ENCODE measurements around the gene RBM43.
"Not testable (repeated sequence)": the region's sequence is repeated elsewhere in the genome, so short reads cannot be mapped to it uniquely, and the experiment has no call there.

The RBM43 gene

DNA sequence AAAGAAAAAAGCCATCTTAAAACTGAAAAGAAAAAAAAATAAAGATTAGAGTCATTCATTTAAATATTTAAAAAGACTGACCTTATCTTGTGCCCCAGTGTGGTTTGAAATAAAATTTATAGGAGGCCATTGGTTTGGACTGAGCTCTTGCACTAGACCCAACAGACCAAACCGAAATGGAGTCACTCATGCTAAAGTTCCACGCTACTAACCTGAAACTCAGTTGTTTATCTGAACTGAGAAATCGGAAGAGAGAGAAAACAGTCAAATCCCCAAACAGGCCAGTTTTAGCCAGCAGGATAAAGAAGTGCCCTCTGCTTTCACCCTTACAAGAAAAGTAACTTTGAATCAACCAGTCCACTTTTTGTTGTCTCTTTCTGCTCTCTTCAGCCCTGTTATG lies 18.2 kb downstream of the RBM43 start:
- H3K9me3 ChIP-seq (ENCODE audit: control insufficient read depth, low read length): peaks cover under 1% of the 10 kb centered on the region
- no peak overlapping the region for H3K9ac ChIP-seq (ENCODE audit: low read length)
- H3K4me3 ChIP-seq (ENCODE audit: low read length): no peak overlapping the region
- DNase-seq (ENCODE audit: low read depth): no peak
- peaks cover 3% of the 10 kb centered on the region for H3K36me3 ChIP-seq (ENCODE audit: control insufficient read depth, insufficient read depth, low read length, severe bottlenecking)
- no peaks in the 10 kb centered on the region for H3K27me3 ChIP-seq (replicated peaks; ENCODE audit: control insufficient read depth, insufficient read depth, low read length)
- peaks cover 6% of the 10 kb centered on the region for H3K4me1 ChIP-seq (ENCODE audit: control insufficient read depth, insufficient read depth, low read length)

DNA sequence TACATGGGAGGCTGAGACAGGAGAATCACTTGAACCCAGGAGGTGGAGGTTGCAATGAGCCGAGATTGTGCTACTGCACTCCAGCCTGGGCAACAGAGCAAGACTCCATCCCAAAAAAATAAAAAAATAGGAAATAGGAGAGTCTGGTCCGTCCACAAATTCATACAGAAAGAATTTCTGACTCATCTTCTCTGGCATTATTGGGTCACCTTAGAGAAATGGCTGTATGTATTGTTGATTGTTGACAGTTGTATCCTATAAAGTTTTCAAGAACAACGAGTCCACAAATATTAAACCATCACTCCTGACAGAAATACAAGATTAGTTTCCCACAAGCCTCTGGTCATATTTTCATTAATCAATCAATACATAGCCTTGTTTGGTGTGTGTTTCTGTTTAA lies 20.4 kb downstream of the RBM43 start:
- Histone ChIP-seq H3K4me3 (ENCODE audit: low read length) (no peak overlapping the region), H3K27me3 (replicated peaks; ENCODE audit: control insufficient read depth, insufficient read depth, low read length) (no peaks in the 10 kb centered on the region), H3K36me3 (ENCODE audit: control insufficient read depth, insufficient read depth, low read length, severe bottlenecking) (no peaks in the 10 kb centered on the region), H3K4me1 (ENCODE audit: control insufficient read depth, insufficient read depth, low read length) (peaks cover 17% of the 10 kb centered on the region), H3K9ac (ENCODE audit: low read length) (no peak overlapping the region), H3K9me3 (ENCODE audit: control insufficient read depth, low read length) (no peaks in the 10 kb centered on the region)
- DNase-seq (ENCODE audit: low read depth): peak; percentile 29

DNA sequence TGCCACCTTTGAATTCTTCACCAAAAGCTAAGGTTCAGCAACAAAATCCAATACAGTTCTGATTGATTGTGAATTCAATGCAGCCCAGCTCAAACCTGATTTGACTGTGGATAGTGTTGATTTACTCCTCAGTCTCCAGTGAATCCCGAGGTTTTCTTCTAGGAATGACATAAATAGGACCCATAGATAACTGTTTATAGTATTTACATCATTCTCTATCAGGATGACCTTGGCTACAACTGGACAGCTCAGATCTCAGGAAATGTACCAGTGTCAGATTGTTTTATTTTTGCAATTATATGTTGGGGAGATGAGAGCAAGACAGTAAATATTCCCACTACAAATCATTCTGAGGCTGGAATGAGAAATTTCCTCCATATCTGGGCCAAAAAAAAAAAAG lies 21.2 kb downstream of the RBM43 start:
- H3K36me3 ChIP-seq (ENCODE audit: control insufficient read depth, insufficient read depth, low read length, severe bottlenecking): no peaks in the 10 kb centered on the region
- no peaks in the 10 kb centered on the region for H3K9me3 ChIP-seq (ENCODE audit: control insufficient read depth, low read length)
- H3K4me3 ChIP-seq (ENCODE audit: low read length): no peak overlapping the region

DNA sequence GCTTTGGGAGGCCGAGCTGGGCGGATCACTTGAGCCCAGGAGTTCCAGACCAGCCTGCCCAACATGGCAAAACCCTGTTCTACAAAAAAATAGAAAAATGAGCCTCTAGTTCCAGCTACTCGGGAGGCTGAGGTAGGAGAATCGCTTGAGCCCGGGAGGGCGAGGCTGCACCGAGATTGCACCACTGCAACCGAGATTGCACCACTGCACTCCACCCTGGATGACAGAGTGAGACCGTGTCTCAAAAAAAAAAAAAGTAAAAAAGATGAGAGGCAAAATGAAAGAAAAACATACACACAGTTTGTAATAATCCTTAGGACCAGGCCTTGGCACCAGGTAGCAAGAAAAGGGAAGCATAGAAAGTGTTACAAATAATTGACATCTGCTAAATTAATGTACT lies 22.0 kb downstream of the RBM43 start:
- Histone ChIP-seq H3K9me3 (ENCODE audit: control insufficient read depth, low read length) (no peaks in the 10 kb centered on the region), H3K4me3 (ENCODE audit: low read length) (no peak overlapping the region), H3K4me1 (ENCODE audit: control insufficient read depth, insufficient read depth, low read length) (peaks cover 17% of the 10 kb centered on the region), H3K36me3 (ENCODE audit: control insufficient read depth, insufficient read depth, low read length, severe bottlenecking) (no peaks in the 10 kb centered on the region), H3K27me3 (replicated peaks; ENCODE audit: control insufficient read depth, insufficient read depth, low read length) (no peaks in the 10 kb centered on the region), H3K9ac (ENCODE audit: low read length) (no peak overlapping the region)
- no peak for DNase-seq (ENCODE audit: low read depth)

More for the DNA sequence above, 21.2 kb downstream of the RBM43 start:
- DNase-seq (ENCODE audit: low read depth): no peak
- Histone ChIP-seq H3K4me1 (ENCODE audit: control insufficient read depth, insufficient read depth, low read length) (peaks cover 17% of the 10 kb centered on the region), H3K27me3 (replicated peaks; ENCODE audit: control insufficient read depth, insufficient read depth, low read length) (no peaks in the 10 kb centered on the region), H3K9ac (ENCODE audit: low read length) (no peak overlapping the region)

DNA sequence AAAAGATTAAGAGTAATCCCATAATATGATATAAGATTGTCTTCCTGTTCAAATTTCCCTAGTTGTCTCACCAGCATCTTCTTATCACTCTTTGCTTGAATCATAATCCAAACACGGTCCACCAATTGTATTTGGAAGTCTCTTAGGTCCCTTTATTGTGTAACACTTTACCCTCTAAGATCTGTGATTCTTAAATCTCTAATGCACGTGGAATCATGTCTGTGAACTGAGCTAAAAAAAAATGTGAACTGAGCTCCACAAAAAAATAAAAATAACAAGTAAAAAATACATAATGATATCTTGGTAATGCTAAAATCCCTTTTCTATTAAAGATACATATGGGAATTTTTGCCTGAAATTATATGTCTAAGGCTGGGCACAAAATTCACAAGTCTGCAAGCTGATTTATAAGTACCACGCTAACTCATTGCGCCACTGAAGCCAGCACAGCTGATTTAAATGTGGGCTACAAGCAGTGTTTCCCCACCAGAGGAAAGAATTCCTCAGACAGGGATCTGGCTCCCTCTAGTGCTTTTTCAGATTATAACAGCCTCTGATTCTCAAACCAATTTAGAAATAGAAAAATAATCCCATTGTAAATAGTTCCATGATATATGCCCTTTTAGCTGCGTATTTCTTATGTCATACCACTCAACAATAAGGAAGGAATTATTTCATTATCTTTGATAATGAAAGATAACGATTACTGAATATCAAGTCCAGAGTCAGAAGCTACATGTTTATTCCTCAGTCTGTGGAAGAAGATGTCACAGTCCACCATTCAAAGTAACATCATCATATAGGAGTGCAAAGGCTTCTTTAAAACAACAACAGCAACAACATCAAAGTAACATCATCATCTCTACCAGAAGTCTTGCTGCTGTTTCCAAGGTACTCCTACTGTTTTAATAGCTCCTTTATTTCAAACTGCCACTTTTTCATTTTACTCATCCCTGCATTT lies 22.9 kb downstream of the RBM43 start:
- H3K36me3 ChIP-seq (ENCODE audit: control insufficient read depth, insufficient read depth, low read length, severe bottlenecking): no peaks in the 10 kb centered on the region
- peak overlapping the region; percentile 57 for H3K9ac ChIP-seq (ENCODE audit: low read length)
- no peaks in the 10 kb centered on the region for H3K27me3 ChIP-seq (replicated peaks; ENCODE audit: control insufficient read depth, insufficient read depth, low read length)
- H3K9me3 ChIP-seq (ENCODE audit: control insufficient read depth, low read length): no peaks in the 10 kb centered on the region
- H3K4me1 ChIP-seq (ENCODE audit: control insufficient read depth, insufficient read depth, low read length): peaks cover 17% of the 10 kb centered on the region
- peak; percentile 95 for DNase-seq (ENCODE audit: low read depth)
- peak overlapping the region; percentile 40 for H3K4me3 ChIP-seq (ENCODE audit: low read length)

DNA sequence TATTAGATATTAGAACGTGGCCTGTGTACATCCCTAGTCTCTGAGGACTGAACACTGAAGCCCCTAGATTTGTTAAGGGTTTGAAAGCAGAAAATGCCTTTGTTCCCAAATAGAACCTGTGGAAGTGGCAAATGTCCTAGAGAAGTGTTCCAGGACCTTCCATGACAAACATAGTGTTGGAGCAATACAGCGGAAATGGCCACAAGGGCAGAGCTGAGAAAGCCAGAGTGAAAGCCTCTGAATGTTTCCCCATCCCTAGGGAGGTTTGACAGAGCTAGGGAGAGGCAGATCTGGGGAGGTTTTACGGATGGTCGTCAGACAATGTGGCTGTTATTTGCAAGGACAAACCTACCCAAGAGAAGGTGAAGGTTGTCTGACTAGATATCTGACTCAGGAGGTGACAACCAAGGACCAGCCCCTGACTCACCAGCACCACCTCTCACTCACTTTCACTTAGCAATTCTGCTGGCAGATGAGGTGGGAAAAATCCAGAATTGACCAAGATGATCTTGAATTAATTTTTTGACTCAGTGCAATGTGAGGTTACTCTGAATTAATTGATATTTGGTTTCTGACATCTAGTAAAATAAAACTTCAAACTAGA lies 24.1 kb downstream of the RBM43 start:
- Histone ChIP-seq H3K36me3 (ENCODE audit: control insufficient read depth, insufficient read depth, low read length, severe bottlenecking) (no peaks in the 10 kb centered on the region), H3K9ac (ENCODE audit: low read length) (no peak overlapping the region), H3K4me3 (ENCODE audit: low read length) (no peak overlapping the region), H3K9me3 (ENCODE audit: control insufficient read depth, low read length) (peaks cover 4% of the 10 kb centered on the region), H3K27me3 (replicated peaks; ENCODE audit: control insufficient read depth, insufficient read depth, low read length) (no peaks in the 10 kb centered on the region), H3K4me1 (ENCODE audit: control insufficient read depth, insufficient read depth, low read length) (peaks cover 17% of the 10 kb centered on the region)
- DNase-seq (ENCODE audit: low read depth): peak; percentile 23

DNA sequence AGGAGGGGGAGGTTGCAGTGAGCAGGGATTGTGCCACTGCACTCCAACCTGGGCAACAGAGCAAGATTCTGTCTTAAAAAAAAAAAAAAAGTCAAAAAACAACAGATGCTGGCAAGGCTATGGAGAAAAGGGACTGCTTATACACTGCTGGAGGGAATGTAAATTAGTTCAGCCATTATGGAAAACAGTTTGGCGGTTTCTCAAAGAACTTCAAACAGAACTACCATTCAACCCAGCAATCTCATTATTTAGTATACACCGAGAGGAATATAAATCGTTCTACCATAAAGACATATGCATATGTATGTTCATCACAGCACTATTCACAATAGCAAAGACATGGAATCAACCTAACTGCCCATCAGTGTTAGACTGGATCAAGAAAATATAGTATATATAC lies 27.9 kb downstream of the RBM43 start:
- H3K4me1 ChIP-seq (ENCODE audit: control insufficient read depth, insufficient read depth, low read length): peaks cover 20% of the 10 kb centered on the region
- DNase-seq (ENCODE audit: low read depth); H3K4me3 ChIP-seq (ENCODE audit: low read length); H3K9me3 ChIP-seq (ENCODE audit: control insufficient read depth, low read length); H3K27me3 ChIP-seq (replicated peaks; ENCODE audit: control insufficient read depth, insufficient read depth, low read length); H3K36me3 ChIP-seq (ENCODE audit: control insufficient read depth, insufficient read depth, low read length, severe bottlenecking); H3K9ac ChIP-seq (ENCODE audit: low read length): not testable (repeated sequence)

DNA sequence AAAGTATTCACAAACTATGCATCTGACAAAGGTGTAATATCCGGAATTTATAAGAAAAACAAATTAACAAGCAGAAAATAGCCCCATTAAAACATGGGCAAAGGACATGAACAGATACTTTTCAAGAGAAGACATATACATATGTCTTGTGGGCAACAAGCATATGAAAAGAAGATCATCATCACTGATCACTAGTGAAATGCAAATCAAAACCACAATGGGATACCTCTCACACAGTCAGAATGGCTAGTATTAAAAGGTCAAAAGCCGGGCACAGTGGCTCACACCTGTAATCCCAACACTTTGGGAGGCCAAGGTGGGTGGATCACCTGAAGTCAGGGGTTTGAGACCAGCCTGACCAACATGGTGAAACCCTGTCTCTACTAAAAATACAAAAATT lies 28.4 kb downstream of the RBM43 start:
- H3K36me3 ChIP-seq (ENCODE audit: control insufficient read depth, insufficient read depth, low read length, severe bottlenecking); H3K27me3 ChIP-seq (replicated peaks; ENCODE audit: control insufficient read depth, insufficient read depth, low read length); DNase-seq (ENCODE audit: low read depth); H3K9me3 ChIP-seq (ENCODE audit: control insufficient read depth, low read length); H3K9ac ChIP-seq (ENCODE audit: low read length); H3K4me3 ChIP-seq (ENCODE audit: low read length): not testable (repeated sequence)
- H3K4me1 ChIP-seq (ENCODE audit: control insufficient read depth, insufficient read depth, low read length): peaks cover 16% of the 10 kb centered on the region

DNA sequence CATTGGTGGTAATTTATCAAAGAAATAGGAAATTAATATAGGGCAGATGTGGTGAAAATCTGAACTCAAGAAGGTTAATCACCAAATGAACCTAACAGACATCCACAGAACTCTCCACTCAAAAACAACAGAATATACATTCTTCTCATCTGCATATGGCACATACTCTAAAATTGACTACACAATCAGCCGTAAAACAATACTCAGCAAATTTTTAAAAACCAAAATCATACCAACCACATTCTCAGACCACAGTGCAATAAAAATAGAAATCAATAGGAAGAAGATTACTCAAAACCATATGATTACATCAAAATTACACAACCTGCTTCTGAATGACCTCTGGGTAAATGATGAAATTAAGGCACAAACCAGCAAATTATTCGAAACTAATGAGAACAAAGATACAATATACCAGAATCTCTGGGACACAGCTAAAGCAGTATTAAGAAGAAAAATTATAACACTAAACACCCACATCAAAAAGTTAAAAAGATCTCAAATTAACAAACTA lies 31.0 kb downstream of the RBM43 start:
- H3K9ac ChIP-seq (ENCODE audit: low read length): no peak overlapping the region
- no peaks in the 10 kb centered on the region for H3K36me3 ChIP-seq (ENCODE audit: control insufficient read depth, insufficient read depth, low read length, severe bottlenecking)
- peaks cover 5% of the 10 kb centered on the region for H3K9me3 ChIP-seq (ENCODE audit: control insufficient read depth, low read length)
- H3K27me3 ChIP-seq (replicated peaks; ENCODE audit: control insufficient read depth, insufficient read depth, low read length): no peaks in the 10 kb centered on the region
- H3K4me3 ChIP-seq (ENCODE audit: low read length): no peak overlapping the region
- H3K4me1 ChIP-seq (ENCODE audit: control insufficient read depth, insufficient read depth, low read length): peaks cover 6% of the 10 kb centered on the region
- DNase-seq (ENCODE audit: low read depth): no peak

DNA sequence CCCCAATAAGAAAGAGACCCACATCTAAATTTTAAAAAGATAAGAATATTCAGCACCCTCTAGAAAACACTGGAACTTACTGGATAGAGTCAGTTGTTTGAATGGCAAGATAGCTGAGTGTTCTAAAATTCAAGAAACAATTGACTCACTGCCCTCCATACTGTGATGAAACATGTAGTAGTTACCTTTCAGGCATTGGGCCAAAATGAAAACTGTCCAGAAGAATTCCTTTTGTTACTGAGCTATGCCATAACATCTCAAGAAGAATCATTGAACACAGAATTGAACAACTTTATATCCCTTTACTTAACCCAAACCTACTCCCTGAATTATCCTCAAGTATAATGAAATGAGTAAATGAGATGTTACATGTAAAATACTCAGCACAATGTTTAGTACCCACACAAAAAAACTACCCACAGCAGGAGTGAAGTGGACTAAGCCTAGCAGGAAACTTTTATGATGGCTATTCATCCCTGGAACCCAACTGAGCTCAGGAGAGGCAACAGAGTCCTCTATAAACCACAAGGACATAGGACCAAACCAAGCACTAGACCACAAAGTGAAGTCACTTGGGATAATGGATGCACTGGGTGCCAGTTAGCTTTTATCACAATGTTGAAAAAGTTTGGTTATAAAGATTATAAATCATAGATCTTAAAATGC lies 32.7 kb downstream of the RBM43 start:
- no peak for DNase-seq (ENCODE audit: low read depth)
- Histone ChIP-seq H3K9me3 (ENCODE audit: control insufficient read depth, low read length) (peaks cover 5% of the 10 kb centered on the region), H3K36me3 (ENCODE audit: control insufficient read depth, insufficient read depth, low read length, severe bottlenecking) (no peaks in the 10 kb centered on the region), H3K9ac (ENCODE audit: low read length) (no peak overlapping the region), H3K4me1 (ENCODE audit: control insufficient read depth, insufficient read depth, low read length) (peaks cover 6% of the 10 kb centered on the region), H3K27me3 (replicated peaks; ENCODE audit: control insufficient read depth, insufficient read depth, low read length) (no peaks in the 10 kb centered on the region), H3K4me3 (ENCODE audit: low read length) (no peak overlapping the region)

DNA sequence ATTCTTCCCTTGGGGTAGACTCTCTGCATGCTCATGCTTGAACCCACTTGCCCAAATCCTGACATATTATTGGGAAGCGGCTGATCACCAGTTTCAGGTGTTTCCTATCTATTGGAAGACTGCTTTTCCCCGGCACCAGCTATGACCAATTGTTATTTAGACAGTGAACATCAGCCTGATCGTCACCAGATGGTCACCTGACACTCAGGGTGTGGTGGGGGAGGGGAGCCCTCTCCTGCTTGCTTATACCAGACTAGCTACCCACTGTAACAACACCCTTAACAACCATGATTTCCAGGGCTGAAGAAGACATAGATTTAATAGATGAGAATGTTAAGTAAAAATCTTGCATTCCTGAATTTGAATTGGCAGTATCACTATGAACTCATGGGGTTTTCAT lies 44.3 kb downstream of the RBM43 start:
- no peaks in the 10 kb centered on the region for H3K27me3 ChIP-seq (replicated peaks; ENCODE audit: control insufficient read depth, insufficient read depth, low read length)
- H3K9me3 ChIP-seq (ENCODE audit: control insufficient read depth, low read length): no peaks in the 10 kb centered on the region
- no peaks in the 10 kb centered on the region for H3K36me3 ChIP-seq (ENCODE audit: control insufficient read depth, insufficient read depth, low read length, severe bottlenecking)
- no peak for DNase-seq (ENCODE audit: low read depth)
- H3K4me3 ChIP-seq (ENCODE audit: low read length): no peak overlapping the region
- H3K4me1 ChIP-seq (ENCODE audit: control insufficient read depth, insufficient read depth, low read length): no peaks in the 10 kb centered on the region
- H3K9ac ChIP-seq (ENCODE audit: low read length): no peak overlapping the region
